ENCODE measurements around the gene RABL6.

RABL6 gene

GRCh38 chr9:136799079-136799853 is 8.5 kb upstream of the RABL6 start:
- TF ChIP-seq, protein P1, sequence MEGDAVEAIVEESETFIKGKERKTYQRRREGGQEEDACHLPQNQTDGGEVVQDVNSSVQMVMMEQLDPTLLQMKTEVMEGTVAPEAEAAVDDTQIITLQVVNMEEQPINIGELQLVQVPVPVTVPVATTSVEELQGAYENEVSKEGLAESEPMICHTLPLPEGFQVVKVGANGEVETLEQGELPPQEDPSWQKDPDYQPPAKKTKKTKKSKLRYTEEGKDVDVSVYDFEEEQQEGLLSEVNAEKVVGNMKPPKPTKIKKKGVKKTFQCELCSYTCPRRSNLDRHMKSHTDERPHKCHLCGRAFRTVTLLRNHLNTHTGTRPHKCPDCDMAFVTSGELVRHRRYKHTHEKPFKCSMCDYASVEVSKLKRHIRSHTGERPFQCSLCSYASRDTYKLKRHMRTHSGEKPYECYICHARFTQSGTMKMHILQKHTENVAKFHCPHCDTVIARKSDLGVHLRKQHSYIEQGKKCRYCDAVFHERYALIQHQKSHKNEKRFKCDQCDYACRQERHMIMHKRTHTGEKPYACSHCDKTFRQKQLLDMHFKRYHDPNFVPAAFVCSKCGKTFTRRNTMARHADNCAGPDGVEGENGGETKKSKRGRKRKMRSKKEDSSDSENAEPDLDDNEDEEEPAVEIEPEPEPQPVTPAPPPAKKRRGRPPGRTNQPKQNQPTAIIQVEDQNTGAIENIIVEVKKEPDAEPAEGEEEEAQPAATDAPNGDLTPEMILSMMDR (IDR thresholded peaks at IDR 0.05), result no peak

DNA sequence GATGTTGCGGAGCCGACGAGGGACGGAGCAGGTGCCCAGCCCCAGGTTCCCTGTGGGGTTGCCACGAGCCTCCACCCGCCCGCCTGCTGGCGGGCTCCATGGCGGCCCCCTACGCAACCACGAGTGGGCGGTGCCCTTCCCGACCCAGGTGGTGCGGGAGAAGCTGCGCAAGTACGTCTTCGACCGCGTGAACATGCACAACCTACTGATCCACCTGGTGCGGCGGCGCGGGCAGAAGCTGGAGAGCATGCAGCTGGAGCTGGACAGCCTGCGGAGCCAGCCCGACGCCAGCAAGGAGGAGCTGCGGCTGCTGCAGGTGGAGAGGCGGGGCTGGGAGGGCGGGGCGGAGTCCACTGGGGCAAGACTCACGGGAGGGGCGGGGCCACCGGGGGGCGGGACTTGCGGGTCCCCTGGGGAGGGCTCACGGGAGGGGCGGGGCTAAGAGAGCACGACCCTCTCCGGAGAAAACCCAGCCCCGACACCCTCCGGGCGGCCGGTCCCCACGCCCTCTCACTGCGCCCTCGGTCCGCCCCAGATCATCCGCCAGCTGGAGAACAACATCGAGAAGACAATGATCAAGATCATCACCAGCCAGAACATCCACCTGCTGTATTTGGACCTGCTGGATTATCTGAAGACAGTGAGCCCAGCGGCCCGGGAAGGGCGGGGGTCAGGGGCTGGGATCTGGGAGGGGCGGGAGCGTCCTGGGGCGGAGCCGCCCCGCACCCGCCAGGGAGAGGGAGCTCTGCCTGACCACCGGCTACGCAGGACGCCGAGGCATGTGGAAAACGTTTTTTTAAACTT is 7.7 kb upstream of the RABL6 start:
- TF ChIP-seq, protein P1 (IDR thresholded peaks at IDR 0.05), result no peak

DNA sequence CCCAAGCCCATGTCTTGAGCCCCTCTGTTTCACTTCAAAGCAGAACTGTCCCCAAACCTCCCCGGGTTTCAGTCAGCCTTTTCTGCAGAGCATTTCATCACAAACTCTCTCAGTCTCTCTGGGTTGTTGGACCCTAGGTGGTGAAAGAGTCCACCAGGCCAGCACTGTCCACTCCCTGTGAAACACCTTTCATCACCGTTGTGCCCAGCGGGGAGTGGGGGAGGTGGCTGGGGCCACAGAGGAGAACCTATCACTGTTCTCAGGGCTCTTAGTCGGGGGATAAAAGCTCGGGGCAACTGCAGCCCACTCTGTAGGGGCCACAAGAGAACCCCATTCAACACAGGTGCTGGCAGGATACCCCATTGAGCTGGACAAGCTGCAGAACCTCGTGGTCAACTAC is 5.4 kb upstream of the RABL6 start:
- TF ChIP-seq, protein P1 (IDR thresholded peaks at IDR 0.05), result no peak

DNA sequence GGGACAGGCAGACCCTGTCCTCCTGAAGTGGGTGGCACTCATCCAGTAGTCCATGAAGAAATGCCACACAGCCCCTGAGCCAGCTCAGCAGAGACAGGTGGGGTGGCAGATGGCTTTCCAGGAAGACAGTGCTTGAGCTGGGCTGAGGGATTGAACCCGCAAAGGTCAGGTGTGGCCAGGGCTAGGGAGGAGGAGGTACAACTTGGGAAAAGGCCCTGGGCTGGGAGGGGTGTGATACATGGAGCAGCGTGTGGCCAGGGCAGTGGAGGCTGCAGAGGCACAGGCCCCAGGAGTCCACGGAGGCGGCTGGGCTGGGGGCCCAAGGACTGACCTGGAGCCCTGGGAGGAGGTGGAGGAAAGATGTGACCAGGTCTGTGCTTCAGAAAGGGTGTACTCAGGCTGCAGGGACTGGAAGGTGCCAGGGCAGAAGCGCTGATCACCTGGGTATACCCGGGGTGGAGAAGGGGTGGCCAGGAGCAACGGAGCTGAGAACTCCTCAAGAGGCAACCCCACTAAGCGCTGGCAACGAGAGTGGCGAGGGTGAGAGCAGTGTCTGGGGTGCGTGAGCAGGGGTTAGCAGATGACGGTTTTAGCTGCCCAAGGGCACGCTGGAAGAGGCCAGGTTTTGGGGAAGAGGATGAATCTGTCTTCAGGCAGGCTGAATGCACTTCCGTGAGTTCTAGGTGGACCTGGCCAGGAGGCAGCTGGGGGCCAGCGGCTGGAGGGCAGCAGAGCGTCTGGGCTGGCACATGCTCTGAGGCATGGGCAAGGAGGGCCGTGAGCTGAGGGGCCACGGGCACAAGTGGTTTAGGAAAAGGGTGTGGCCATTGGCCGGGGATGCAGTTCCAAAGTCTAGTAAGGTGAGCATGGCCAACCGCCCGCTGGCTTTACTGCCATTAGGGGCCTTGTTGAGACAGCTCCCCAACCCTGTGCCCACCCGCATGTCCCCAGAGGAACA is 3.9 kb upstream of the RABL6 start:
- TF ChIP-seq, protein P1 (IDR thresholded peaks at IDR 0.05), result no peak

DNA sequence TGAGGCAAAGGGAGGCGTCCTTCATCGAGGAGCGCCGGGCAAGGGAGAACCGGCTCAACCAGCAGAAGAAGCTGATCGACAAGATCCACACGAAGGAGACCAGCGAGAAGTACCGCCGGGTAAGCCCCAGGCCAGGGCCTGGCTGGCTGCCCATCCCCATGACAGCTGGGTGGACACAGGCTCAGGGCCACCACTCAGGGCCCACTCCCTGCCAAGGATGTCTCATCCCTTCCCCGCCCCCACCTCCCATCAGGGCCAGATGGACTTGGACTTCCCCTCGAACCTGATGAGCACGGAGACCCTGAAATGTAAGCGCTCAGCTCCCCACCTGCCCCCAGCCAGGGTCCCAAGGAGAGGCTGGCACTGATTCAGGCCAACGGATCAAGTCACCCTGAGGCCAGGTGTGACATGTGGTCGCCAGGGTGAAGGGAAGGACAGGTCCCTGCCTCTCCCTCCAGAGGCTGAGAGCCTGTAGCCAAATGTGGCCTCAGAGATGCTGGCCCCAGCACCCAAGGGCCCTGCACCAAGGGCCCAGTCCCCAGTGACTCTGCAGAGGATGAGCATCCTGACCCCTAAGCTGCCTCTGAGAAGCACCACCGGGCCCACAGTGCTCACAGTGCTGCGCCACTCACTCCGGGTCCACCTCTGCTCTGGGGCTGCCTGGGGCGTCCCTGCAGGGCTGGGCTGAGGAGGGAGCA is 3.1 kb upstream of the RABL6 start:
- TF ChIP-seq, protein P1 (IDR thresholded peaks at IDR 0.05), result no peak

GRCh38 chr9:136805207-136805740 is 2.5 kb upstream of the RABL6 start:
- TF ChIP-seq, protein P1 (IDR thresholded peaks at IDR 0.05), result no peak
